ENCODE data around the gene CALML6.
A peak's percentile ranks its signal among the peaks of the same experiment; 100 is the strongest.
"Not testable (repeated sequence)": the region's sequence is repeated elsewhere in the genome, so short reads cannot be mapped to it uniquely, and the experiment has no call there.

CALML6 gene

DNA sequence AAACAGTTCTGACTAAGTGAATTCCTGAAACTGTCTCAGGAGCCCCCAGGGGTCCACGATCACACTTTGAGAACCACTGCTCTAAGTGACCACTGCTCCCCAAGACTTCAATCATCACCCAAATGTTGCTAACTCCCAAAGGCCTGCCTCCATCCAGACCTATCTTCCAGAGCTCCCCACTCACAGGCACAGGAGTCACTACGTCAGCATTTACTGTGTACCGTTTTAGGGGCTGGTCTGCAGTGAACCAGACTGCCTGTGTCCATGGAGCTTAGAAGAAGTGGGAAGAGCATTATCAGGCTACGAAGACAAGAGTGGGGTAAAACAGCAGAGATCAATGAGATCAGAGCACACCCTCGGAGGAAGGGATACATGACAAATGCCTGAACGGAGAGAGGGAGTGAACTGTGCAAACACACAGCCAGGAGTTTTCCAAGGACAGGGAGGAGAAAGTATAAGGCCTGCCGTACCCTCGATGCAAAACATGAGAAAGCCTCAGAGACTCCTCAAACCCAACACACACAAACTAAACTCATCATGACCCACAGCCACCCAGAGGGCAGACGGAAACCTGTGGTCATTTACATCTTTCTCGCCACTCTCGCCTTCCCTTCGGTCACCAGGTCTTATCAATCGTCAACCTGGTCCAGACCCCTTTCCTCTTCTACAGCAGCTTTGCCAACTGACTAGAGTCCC, 34.3 kb upstream of the CALML6 start:
- Histone ChIP-seq H3K27ac (ENCODE audit: insufficient read depth, low read depth, low read length, poor library complexity, severe bottlenecking) (no peak overlapping the region), H3K36me3 (ENCODE audit: control insufficient read depth, insufficient read depth, low read length) (peaks cover 10% of the 10 kb centered on the region)
- 85 to 87% methylated on average over 13 of the region's 13 CpGs for WGBS, 2 experiments

DNA sequence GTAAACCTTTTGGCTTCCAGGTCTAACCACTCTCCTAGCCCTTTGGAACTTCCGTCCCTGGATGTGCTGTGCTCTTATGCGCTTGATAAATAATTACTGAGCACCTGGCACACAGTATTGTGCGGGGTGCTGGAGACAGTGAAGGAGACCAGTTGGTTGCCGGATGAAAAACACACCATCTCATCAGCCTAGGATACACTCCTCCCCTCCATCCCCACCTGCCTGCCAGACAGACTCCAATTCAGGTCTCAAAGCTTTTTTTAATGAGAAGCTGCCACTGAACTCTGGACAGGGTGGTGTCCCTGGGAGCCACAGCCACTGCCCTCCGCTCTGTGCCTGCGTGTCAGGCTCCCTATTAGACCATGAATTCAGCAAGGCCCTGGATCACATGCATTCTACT, 33.3 kb upstream of the CALML6 start:
- Histone ChIP-seq H3K4me3 (ENCODE audit: insufficient read depth, low read depth, low read length) (no peak overlapping the region), H3K9me3 (ENCODE audit: control insufficient read depth, low read length) (no peaks in the 10 kb centered on the region), H3K4me1 (ENCODE audit: control insufficient read depth, insufficient read depth, low read length) (peaks cover 7% of the 10 kb centered on the region), H3K36me3 (ENCODE audit: control insufficient read depth, insufficient read depth, low read length) (peaks cover under 1% of the 10 kb centered on the region), H3K27me3 (ENCODE audit: control insufficient read depth, insufficient read depth, low read length, poor library complexity, severe bottlenecking) (no peaks in the 10 kb centered on the region), H3K27ac (ENCODE audit: insufficient read depth, low read depth, low read length, poor library complexity, severe bottlenecking) (no peak overlapping the region)
- 92 to 94% methylated on average over 6 of the region's 6 CpGs for WGBS, 2 experiments

More for the DNA sequence above, 34.3 kb upstream of the CALML6 start:
- Histone ChIP-seq H3K4me1 (ENCODE audit: control insufficient read depth, insufficient read depth, low read length) (peaks cover 7% of the 10 kb centered on the region), H3K9me3 (ENCODE audit: control insufficient read depth, low read length) (no peaks in the 10 kb centered on the region), H3K4me3 (ENCODE audit: insufficient read depth, low read depth, low read length) (no peak overlapping the region), H3K27me3 (ENCODE audit: control insufficient read depth, insufficient read depth, low read length, poor library complexity, severe bottlenecking) (no peaks in the 10 kb centered on the region)

DNA sequence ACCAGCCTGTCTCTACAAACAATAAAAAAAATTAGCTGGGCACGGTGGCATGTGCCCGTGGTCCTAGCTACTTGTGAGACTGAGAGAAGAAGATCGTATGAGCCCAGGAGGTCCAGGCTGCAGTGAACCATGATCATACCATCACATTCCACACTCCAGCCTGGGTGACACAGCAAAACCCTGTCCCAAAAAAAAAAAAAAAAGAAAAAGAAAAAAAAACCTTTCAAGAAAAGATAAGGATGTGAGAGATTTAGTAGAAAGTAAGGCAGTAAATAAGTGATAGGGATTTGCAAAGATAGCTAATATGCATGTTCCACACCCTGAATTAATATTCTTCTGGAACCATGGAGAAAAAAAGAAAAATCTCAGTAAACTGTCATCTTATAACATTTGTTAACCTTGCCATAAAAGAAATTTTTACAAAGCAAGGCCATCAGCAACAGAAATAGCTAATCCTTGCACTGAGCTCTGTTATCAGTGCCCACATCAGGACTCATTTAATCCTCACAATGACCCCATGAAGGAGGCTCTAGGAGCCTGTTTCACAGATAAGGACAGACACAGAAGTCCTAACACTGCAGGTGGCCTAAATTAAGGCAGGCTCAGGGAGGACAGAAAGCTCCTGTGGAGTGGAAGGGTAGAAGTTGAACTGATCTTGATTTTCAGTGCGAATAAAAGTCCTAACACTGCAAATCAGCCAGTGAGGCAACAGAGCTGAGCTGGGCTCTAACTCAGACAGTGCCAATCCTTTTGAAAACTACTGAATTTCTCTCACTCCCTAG, 31.8 kb upstream of the CALML6 start:
- 75 to 85% methylated on average over 4 of the region's 4 CpGs for WGBS, 2 experiments

DNA sequence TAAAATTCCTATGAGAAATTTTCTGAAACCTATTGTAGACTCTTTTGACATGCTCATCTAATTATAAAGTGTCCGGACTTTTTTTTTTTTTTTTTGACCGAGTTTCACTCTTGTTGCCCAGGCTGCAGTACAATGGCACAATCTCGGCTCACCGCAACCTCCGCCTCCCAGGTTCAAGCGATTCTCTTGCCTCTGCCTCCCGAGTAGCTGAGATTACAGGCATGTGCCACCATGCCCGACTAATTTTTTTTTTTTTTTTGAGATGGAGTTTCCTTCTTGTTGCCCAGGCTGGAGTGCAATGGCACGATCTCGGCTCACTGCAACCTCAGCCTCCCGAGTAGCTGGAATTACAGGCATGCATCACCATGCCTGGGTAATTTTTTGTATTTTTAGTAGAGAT, 31.2 kb upstream of the CALML6 start:
- 91% methylated on average over 11 of the region's 11 CpGs for WGBS, 2 experiments
- H3K36me3 ChIP-seq (ENCODE audit: control insufficient read depth, insufficient read depth, low read length); H3K9me3 ChIP-seq (ENCODE audit: control insufficient read depth, low read length); H3K4me1 ChIP-seq (ENCODE audit: control insufficient read depth, insufficient read depth, low read length); H3K27ac ChIP-seq (ENCODE audit: insufficient read depth, low read depth, low read length, poor library complexity, severe bottlenecking); H3K4me3 ChIP-seq (ENCODE audit: insufficient read depth, low read depth, low read length); H3K27me3 ChIP-seq (ENCODE audit: control insufficient read depth, insufficient read depth, low read length, poor library complexity, severe bottlenecking): not testable (repeated sequence)

More for the DNA sequence above, 31.8 kb upstream of the CALML6 start:
- Histone ChIP-seq H3K36me3 (ENCODE audit: control insufficient read depth, insufficient read depth, low read length) (no peaks in the 10 kb centered on the region), H3K9me3 (ENCODE audit: control insufficient read depth, low read length) (no peaks in the 10 kb centered on the region), H3K4me3 (ENCODE audit: insufficient read depth, low read depth, low read length) (no peak overlapping the region), H3K27ac (ENCODE audit: insufficient read depth, low read depth, low read length, poor library complexity, severe bottlenecking) (no peak overlapping the region), H3K27me3 (ENCODE audit: control insufficient read depth, insufficient read depth, low read length, poor library complexity, severe bottlenecking) (no peaks in the 10 kb centered on the region), H3K4me1 (ENCODE audit: control insufficient read depth, insufficient read depth, low read length) (peaks cover 7% of the 10 kb centered on the region)

DNA sequence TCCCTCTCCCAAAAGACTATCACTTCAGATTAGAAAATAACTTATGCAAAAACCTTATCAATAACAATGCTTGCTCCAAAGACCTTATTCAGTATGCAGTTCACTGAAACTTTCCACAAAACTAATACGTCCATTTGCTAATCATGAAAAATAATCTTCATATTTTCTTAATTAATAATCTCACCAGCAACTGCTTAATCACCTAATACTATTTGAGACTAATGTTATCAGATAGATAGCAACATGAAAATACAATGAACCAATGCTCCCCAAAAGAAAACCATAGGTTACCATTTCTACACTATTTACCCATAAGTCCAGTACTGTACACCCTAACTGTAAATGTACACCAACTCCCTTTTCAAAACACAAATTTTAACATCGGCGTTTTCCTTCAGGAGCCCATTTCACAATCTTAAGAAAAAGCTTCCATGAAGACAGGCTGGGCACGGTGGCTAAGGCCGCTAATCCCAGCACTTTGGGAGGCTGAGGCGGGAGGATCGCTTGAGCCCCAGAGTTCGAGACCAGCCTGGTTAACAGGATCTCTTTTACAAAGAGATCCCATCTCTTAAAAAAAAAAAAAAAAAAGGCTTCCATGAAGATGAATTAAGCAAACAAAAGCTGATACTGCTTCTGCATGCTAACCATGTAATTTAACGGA, 25.8 kb upstream of the CALML6 start:
- Histone ChIP-seq H3K36me3 (ENCODE audit: control insufficient read depth, insufficient read depth, low read length) (no peaks in the 10 kb centered on the region), H3K4me3 (ENCODE audit: insufficient read depth, low read depth, low read length) (peak overlapping the region; percentile 92), H3K27ac (ENCODE audit: insufficient read depth, low read depth, low read length, poor library complexity, severe bottlenecking) (peak overlapping the region; percentile 78), H3K9me3 (ENCODE audit: control insufficient read depth, low read length) (no peaks in the 10 kb centered on the region), H3K27me3 (ENCODE audit: control insufficient read depth, insufficient read depth, low read length, poor library complexity, severe bottlenecking) (no peaks in the 10 kb centered on the region), H3K4me1 (ENCODE audit: control insufficient read depth, insufficient read depth, low read length) (peaks cover 15% of the 10 kb centered on the region)
- 27 to 29% methylated on average over 9 of the region's 9 CpGs for WGBS, 2 experiments

DNA sequence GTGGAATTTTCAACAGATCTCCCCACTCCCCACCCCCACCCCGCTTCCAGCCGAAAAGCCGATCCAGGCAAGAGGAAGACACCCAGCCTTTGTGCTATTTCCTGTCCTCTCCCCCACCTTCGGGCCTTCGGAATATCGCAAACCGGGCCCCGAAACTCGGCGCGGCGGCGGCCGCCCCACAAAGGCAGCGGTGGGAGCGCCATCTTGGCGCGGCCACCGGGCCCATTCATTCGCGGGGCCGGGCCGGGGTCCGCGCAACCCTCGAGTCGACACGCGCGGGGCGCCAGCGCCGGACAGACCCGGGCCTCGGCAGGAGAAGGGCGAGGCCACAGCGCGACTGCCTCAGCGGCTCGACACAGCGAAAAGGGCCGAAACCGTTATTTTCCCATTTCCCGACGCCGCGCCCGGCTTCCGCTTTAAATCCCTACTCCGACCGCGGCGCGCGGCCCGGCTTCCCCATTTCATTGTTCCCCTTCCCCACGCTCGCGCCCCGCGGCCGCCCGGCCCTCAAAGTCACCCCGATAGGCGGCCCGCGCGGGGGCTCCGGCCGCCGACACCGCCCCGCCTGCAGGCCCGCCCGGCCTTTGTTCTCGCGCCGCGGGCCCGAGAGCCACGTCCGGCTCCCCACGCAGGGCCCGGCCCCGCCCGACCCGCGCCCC, 25.1 kb upstream of the CALML6 start:
- H3K27me3 ChIP-seq (ENCODE audit: control insufficient read depth, insufficient read depth, low read length, poor library complexity, severe bottlenecking): no peaks in the 10 kb centered on the region
- peak overlapping the region; percentile 92 for H3K4me3 ChIP-seq (ENCODE audit: insufficient read depth, low read depth, low read length)
- peak overlapping the region; percentile 78 for H3K27ac ChIP-seq (ENCODE audit: insufficient read depth, low read depth, low read length, poor library complexity, severe bottlenecking)
- no peaks in the 10 kb centered on the region for H3K36me3 ChIP-seq (ENCODE audit: control insufficient read depth, insufficient read depth, low read length)
- H3K4me1 ChIP-seq (ENCODE audit: control insufficient read depth, insufficient read depth, low read length): peaks cover 23% of the 10 kb centered on the region
- WGBS, 2 experiments: 0% methylated on average over 88 of the region's 88 CpGs
- H3K9me3 ChIP-seq (ENCODE audit: control insufficient read depth, low read length): no peaks in the 10 kb centered on the region

DNA sequence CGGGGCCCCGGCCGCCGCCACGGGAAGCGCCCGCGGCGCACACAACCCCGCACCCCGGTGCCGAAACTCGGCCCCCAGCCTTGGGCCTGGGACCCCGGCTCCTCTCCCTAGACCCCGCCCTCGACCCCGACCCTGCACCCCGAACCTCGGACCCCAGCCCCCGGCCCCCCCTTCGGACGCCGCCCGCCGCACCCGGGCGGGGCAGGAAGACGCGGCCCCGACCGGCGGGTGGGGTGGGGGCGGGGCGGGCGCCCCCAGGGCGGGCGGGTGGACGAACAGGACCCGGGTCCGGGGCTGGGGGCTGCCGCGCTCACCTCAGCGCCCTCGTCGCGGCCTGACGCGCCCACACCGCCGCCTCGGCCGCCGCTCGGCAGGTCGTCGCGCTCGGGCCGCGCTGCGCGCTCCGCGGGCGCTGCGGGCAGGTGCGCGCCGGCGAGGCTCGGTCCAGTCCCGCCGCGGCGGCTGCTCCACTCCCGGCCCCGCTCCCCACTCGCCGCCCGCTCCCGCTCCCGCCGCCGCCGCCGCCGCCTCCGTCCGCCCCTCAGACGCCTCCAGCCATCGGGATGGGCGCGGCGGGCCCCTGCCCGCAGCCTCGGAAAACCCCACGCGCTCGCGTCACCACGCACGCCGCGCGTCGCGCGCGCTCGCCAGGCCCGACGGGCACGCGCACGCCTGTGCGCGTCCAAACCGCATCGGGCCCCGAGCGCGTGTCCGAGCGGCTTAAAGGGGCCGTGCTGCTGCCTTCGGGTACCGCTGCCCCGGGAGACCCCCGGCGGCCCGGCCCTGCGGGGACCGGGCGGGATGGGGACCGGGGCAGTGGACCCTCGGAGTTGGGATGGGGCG, 24.3 kb upstream of the CALML6 start, which contains the start of gene GNB1:
GNB1 (minus strand) TSS at position 582 of the 843 bp plus-strand sequence. CDS start 65,634 bp downstream, outside the sequence.
- peak within 1 kb of the TSS; percentile 92 for H3K4me3 ChIP-seq (ENCODE audit: insufficient read depth, low read depth, low read length)
- no peaks in the 10 kb centered on the region for H3K36me3 ChIP-seq (ENCODE audit: control insufficient read depth, insufficient read depth, low read length)
- H3K27me3 ChIP-seq (ENCODE audit: control insufficient read depth, insufficient read depth, low read length, poor library complexity, severe bottlenecking): no peaks in the 10 kb centered on the region
- 0% methylated on average over 136 to 137 of the region's 137 CpGs for WGBS, 2 experiments
- no peaks in the 10 kb centered on the region for H3K9me3 ChIP-seq (ENCODE audit: control insufficient read depth, low read length)
- H3K4me1 ChIP-seq (ENCODE audit: control insufficient read depth, insufficient read depth, low read length): peaks cover 30% of the 10 kb centered on the region
- peak within 1 kb of the TSS; percentile 78 for H3K27ac ChIP-seq (ENCODE audit: insufficient read depth, low read depth, low read length, poor library complexity, severe bottlenecking)

DNA sequence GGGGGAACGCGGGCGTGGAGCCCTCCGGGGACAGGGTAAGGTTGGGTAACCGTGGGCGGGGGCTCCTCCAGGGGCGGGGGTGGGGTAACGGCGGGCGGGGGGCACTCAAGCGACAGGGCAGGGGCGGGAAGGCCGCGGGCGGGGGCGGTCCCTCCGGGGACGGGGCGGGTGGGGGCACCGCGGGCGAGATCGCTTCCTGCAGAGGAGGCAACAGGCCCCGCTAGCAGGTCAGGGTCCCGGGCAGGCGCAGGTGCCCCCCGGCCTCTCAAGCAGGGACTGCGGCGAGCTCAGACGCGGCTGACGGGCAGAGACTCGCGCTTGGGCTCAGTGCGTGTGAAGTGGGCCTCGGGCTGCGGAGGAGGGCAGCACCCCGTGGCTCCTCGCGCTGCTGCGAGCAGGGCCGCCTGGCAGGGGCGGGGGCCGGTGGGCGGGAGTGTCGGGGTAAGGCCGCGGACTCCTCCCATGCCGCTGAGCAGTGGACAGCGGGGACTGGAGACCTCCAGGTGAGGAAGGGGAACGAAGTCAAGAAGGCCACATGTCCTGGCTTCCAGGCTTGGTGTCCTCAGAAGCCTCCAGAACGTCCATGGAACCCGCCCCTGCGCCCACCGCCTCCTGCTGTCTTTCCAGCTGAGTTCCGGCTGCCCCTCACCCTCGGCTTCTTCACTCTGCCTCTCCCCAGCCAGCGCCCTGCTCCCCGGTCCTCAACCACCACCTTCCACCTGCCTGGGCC, 23.5 kb upstream of the CALML6 start:
- H3K27ac ChIP-seq (ENCODE audit: insufficient read depth, low read depth, low read length, poor library complexity, severe bottlenecking): no peak overlapping the region
- H3K4me1 ChIP-seq (ENCODE audit: control insufficient read depth, insufficient read depth, low read length): peaks cover 32% of the 10 kb centered on the region
- WGBS, 2 experiments: 6 to 7% methylated on average over 59 of the region's 59 CpGs

More for the DNA sequence above, 23.5 kb upstream of the CALML6 start:
- H3K27me3 ChIP-seq (ENCODE audit: control insufficient read depth, insufficient read depth, low read length, poor library complexity, severe bottlenecking): no peaks in the 10 kb centered on the region
- no peaks in the 10 kb centered on the region for H3K36me3 ChIP-seq (ENCODE audit: control insufficient read depth, insufficient read depth, low read length)
- no peaks in the 10 kb centered on the region for H3K9me3 ChIP-seq (ENCODE audit: control insufficient read depth, low read length)
- H3K4me3 ChIP-seq (ENCODE audit: insufficient read depth, low read depth, low read length): peak overlapping the region; percentile 92

Measured in ectodermal cell (in vitro differentiated cells).